Lower lobe of right lung (tissue), 2 donors: Measurements from ENCODE around the gene WNT5B. TPM values are rescaled to one million over a fixed set of nuclear protein-coding genes. Genes with fewer than 3 reads are reported as not detected.

ENCODE experiments used
- ATAC-seq, 2 donors: fragments of 200-7000 bp; cut with Tn5 transposase; one replicate each; pipeline ENCODE4 v1.9.1; 2020 to 2022; ENCODE audit warnings: mild to moderate bottlenecking in 2 of 2, moderate library complexity in 2 of 2
- DNase-seq: peaks from one replicate; pipeline ENCODE4 v3.0.0-alpha.2; 2020
- H3K27ac ChIP-seq: fragments of 200-600 bp; one replicate; pipeline ENCODE4 v1.8.0; 2022
- H3K27me3 ChIP-seq: fragments of 200-600 bp; one replicate; pipeline ENCODE4 v1.8.0; 2022; ENCODE audit warnings: low read depth
- H3K36me3 ChIP-seq: fragments of 200-600 bp; one replicate; pipeline ENCODE4 v1.8.0; 2022; ENCODE audit warnings: mild to moderate bottlenecking
- H3K4me1 ChIP-seq: fragments of 200-600 bp; one replicate; pipeline ENCODE4 v1.8.0; 2022
- H3K4me3 ChIP-seq: fragments of 200-600 bp; one replicate; pipeline ENCODE4 v1.8.0; 2022; ENCODE audit warnings: mild to moderate bottlenecking
- H3K9me3 ChIP-seq: fragments of 200-600 bp; one replicate; pipeline ENCODE4 v1.8.0; 2022
- intact Hi-C: fragments of 100-400 bp; cut with DNase I; formaldehyde crosslinking; loops from one replicate; pipeline ENCODE4 v1.11.0; 2022
- total RNA-seq: library from RNA; stranded (reverse); fragmentation: NEBNext Ultra II Directional; extraction: Animal tissue kit (Norgen Biotek cat#: 25700); gene quantifications from one replicate; pipeline ENCODE4 v1.2.1, GENCODE V29; 2021
- TF ChIP-seq, protein P1 (sequence below): fragments of 200-600 bp; IDR thresholded peaks from one replicate; pipeline ENCODE4 v1.8.0; 2022; ENCODE audit warnings: antibody characterized with exemption, mild to moderate bottlenecking
- donor health status: DM: no; HTN: yes; CAD: no; lungs with severe emphysema.

Gene WNT5B
- total RNA-seq, 1 donor from 2014 or later, result 6.1 TPM

DNA sequence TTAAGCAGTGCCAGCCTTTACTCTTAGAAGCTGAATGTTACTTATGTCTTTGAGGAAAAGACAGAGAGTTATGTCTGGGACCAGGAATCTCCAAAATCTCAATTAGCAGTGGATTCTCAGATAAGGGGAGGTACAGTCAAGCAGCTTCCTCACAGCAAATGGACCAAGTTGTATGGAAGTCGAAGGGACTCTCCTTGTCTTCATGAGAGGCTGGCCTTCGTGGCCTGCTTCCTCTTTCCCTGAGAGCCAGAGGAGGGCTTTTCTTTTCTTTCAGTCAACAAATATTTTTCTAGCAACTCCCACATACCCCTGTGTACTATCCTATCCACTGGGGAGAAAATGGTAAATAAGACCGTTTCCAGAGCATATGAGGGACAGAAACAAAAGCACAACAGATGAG lies 6.6 kb upstream of the WNT5B start:
- H3K4me3 ChIP-seq, result no peak overlapping the region
- intact Hi-C loops, result no loop called here
- no peaks in the 10 kb centered on the region for H3K9me3 ChIP-seq
- peaks cover 28% of the 10 kb centered on the region for H3K4me1 ChIP-seq
- DNase-seq (no peak), ATAC-seq (no peak)
- TF ChIP-seq, protein P1, sequence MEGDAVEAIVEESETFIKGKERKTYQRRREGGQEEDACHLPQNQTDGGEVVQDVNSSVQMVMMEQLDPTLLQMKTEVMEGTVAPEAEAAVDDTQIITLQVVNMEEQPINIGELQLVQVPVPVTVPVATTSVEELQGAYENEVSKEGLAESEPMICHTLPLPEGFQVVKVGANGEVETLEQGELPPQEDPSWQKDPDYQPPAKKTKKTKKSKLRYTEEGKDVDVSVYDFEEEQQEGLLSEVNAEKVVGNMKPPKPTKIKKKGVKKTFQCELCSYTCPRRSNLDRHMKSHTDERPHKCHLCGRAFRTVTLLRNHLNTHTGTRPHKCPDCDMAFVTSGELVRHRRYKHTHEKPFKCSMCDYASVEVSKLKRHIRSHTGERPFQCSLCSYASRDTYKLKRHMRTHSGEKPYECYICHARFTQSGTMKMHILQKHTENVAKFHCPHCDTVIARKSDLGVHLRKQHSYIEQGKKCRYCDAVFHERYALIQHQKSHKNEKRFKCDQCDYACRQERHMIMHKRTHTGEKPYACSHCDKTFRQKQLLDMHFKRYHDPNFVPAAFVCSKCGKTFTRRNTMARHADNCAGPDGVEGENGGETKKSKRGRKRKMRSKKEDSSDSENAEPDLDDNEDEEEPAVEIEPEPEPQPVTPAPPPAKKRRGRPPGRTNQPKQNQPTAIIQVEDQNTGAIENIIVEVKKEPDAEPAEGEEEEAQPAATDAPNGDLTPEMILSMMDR, result no peak
- no peak overlapping the region for H3K27ac ChIP-seq
- H3K36me3 ChIP-seq, result no peaks in the 10 kb centered on the region
- H3K27me3 ChIP-seq, result no peaks in the 10 kb centered on the region

DNA sequence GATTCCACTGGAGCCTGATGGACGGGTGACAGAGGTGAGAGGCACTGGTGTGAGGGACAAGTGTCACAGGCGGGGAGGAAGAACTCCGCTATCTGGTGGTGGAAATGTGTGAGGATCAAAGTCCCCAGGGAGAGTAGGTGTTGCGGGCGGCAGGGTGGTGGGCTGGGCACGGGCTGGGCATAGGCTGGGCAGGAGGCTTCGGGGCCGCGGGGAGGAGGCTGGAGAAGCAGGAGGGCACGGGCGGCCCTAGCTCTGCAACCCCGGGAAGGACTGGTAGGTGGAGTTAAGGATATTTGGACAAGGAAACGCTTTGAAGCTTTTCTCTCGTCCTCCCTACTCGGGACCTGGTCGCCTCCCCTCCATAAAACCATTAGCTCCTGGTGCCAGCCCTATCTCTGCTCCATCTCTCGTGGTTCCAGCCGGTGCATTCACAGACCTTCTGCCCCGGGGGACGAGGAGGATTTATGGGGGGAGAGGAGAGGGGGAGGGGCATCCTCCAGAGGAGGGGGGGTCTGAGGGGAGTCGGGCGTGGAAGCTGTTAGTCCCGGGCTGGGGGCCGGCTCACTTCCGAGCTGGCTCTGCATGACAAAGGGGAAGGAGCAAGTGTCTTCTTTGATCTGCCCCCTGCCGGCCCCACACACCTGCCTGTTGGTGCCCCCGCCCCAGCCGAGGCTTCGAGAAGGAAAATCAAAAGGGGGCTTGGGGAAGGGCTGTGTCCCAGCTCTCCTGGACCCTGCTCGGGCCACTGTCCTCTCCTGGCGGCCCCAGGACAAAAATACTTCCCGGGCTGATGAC lies 504 bp downstream of the WNT5B start:
- Histone ChIP-seq H3K27ac (no peak overlapping the region), H3K4me3 (peak overlapping the region; percentile 58), H3K27me3 (peaks cover 25% of the 10 kb centered on the region), H3K4me1 (peaks cover 42% of the 10 kb centered on the region), H3K36me3 (no peaks in the 10 kb centered on the region), H3K9me3 (no peaks in the 10 kb centered on the region)
- TF ChIP-seq, protein P1, result no peak
- peak in 1 of 2 donors; percentile 6 for ATAC-seq
- no peak for DNase-seq
- intact Hi-C loops, result no loop called here

GRCh38 chr12:1630133-1630826 lies 1.2 kb downstream of the WNT5B start:
- Histone ChIP-seq H3K9me3 (no peaks in the 10 kb centered on the region), H3K27ac (no peak overlapping the region), H3K4me3 (peak overlapping the region; percentile 58), H3K4me1 (peaks cover 44% of the 10 kb centered on the region), H3K36me3 (no peaks in the 10 kb centered on the region), H3K27me3 (peaks cover 25% of the 10 kb centered on the region)
- DNase-seq, result peak; percentile 60
- peak; percentile 55 to 68 for ATAC-seq
- TF ChIP-seq, protein P1, result peak; percentile 6
- intact Hi-C loops, result no loop called here

GRCh38 chr12:1630827-1631591 lies 2.0 kb downstream of the WNT5B start:
- intact Hi-C loops, result no loop called here
- H3K4me3 ChIP-seq, result peak overlapping the region; percentile 58
- ATAC-seq, result no peak
- peaks cover 37% of the 10 kb centered on the region for H3K4me1 ChIP-seq
- H3K36me3 ChIP-seq, result no peaks in the 10 kb centered on the region
- H3K27me3 ChIP-seq, result peaks cover 25% of the 10 kb centered on the region
- TF ChIP-seq, protein P1, result no peak
- H3K27ac ChIP-seq, result no peak overlapping the region
- no peaks in the 10 kb centered on the region for H3K9me3 ChIP-seq
- no peak for DNase-seq

DNA sequence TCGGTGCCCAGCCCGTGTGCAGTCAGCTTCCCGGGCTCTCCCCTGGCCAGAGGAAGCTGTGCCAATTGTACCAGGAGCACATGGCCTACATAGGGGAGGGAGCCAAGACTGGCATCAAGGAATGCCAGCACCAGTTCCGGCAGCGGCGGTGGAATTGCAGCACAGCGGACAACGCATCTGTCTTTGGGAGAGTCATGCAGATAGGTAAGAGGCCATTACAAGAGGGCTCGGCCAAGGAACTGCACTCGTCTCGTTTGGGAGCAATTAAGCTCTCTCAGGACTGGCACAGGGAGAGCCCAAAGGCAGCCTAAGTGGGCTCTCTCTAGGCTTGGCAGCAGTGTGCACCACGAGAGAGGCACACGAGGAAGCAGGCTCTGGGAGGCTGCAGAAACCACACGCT lies 3.7 kb downstream of the WNT5B start:
- no peak overlapping the region for H3K4me3 ChIP-seq
- intact Hi-C loops, result no loop called here
- DNase-seq, result no peak
- ATAC-seq, result no peak
- TF ChIP-seq, protein P1, result no peak
- H3K27ac ChIP-seq, result no peak overlapping the region
- H3K4me1 ChIP-seq, result peaks cover 34% of the 10 kb centered on the region
- no peaks in the 10 kb centered on the region for H3K36me3 ChIP-seq
- no peaks in the 10 kb centered on the region for H3K9me3 ChIP-seq
- peaks cover 25% of the 10 kb centered on the region for H3K27me3 ChIP-seq
